ENCODE measurements around the gene ARHGEF2. TPM values are rescaled to one million over a fixed set of nuclear protein-coding genes. Genes with fewer than 3 reads are reported as not detected.

The ARHGEF2 gene
- total and polyA plus RNA-seq, 9 of the 15 experiments (the other 6 are each of a cell fraction or from before 2014, with no cell fraction given), result 7.1 to 162 (median 62.2) TPM

DNA sequence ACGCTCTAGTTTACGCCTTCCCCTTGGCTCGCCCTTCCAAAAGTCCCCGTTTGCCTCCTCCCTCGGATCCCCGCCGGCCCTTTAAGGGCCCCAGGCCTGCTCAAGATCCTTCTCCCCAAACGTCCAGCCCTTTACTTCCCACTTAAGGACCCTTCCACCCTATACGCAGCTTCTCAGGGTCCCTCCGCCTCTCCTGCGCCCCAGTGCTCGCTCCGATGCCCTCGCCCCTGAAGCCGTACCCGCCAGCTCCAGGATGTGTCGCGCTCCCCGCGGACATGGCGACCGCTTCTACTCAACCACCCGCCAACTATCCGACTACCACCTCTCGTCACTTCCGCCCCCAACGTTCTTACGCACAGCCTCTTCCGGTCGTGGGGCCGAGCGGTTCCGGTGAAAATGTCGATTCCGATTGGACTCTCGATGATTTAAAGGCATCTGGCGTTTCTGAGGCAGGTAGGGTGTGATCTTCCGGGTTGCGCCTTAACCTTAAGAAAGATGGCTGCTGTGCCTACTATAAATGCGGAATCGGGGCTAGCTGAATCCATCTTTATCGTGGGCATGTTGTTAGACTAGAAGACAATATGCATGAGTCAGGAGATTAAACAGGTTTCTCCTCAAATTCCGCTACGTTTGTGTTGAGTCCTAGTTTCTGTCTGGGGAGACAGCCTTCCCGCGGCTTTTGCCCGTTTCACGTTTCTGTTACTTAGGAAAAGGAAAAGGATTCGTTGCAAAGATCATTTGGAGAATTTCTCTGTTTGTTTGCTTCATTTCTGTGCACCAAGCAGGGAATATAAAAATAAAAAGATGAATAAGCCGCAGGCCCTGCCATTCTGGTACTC lies 44.0 kb downstream of the ARHGEF2 start, which contains the start of gene KHDC4 (continued):
- TF ChIP-seq, protein P1, sequence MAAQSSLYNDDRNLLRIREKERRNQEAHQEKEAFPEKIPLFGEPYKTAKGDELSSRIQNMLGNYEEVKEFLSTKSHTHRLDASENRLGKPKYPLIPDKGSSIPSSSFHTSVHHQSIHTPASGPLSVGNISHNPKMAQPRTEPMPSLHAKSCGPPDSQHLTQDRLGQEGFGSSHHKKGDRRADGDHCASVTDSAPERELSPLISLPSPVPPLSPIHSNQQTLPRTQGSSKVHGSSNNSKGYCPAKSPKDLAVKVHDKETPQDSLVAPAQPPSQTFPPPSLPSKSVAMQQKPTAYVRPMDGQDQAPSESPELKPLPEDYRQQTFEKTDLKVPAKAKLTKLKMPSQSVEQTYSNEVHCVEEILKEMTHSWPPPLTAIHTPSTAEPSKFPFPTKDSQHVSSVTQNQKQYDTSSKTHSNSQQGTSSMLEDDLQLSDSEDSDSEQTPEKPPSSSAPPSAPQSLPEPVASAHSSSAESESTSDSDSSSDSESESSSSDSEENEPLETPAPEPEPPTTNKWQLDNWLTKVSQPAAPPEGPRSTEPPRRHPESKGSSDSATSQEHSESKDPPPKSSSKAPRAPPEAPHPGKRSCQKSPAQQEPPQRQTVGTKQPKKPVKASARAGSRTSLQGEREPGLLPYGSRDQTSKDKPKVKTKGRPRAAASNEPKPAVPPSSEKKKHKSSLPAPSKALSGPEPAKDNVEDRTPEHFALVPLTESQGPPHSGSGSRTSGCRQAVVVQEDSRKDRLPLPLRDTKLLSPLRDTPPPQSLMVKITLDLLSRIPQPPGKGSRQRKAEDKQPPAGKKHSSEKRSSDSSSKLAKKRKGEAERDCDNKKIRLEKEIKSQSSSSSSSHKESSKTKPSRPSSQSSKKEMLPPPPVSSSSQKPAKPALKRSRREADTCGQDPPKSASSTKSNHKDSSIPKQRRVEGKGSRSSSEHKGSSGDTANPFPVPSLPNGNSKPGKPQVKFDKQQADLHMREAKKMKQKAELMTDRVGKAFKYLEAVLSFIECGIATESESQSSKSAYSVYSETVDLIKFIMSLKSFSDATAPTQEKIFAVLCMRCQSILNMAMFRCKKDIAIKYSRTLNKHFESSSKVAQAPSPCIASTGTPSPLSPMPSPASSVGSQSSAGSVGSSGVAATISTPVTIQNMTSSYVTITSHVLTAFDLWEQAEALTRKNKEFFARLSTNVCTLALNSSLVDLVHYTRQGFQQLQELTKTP (IDR thresholded peaks at IDR 0.05; ENCODE audit: low read depth in 1 of 2, partially characterized antibody in 2 of 2), result peak; percentile 10 to 32
- TF ChIP-seq, protein P2, sequence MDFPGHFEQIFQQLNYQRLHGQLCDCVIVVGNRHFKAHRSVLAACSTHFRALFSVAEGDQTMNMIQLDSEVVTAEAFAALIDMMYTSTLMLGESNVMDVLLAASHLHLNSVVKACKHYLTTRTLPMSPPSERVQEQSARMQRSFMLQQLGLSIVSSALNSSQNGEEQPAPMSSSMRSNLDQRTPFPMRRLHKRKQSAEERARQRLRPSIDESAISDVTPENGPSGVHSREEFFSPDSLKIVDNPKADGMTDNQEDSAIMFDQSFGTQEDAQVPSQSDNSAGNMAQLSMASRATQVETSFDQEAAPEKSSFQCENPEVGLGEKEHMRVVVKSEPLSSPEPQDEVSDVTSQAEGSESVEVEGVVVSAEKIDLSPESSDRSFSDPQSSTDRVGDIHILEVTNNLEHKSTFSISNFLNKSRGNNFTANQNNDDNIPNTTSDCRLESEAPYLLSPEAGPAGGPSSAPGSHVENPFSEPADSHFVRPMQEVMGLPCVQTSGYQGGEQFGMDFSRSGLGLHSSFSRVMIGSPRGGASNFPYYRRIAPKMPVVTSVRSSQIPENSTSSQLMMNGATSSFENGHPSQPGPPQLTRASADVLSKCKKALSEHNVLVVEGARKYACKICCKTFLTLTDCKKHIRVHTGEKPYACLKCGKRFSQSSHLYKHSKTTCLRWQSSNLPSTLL (IDR thresholded peaks at IDR 0.05), result no peak
- TF ChIP-seq SRSF9 (IDR thresholded peaks at IDR 0.05; ENCODE audit: borderline replicate concordance, low read depth, low read length), result no peak
- TF ChIP-seq, protein P3, sequence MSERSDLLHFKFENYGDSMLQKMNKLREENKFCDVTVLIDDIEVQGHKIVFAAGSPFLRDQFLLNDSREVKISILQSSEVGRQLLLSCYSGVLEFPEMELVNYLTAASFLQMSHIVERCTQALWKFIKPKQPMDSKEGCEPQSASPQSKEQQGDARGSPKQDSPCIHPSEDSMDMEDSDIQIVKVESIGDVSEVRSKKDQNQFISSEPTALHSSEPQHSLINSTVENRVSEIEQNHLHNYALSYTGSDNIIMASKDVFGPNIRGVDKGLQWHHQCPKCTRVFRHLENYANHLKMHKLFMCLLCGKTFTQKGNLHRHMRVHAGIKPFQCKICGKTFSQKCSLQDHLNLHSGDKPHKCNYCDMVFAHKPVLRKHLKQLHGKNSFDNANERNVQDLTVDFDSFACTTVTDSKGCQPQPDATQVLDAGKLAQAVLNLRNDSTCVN (CRISPR knock-in tag; IDR thresholded peaks at IDR 0.05), result no peak
- no peak for TF ChIP-seq ZBTB8A (IDR thresholded peaks at IDR 0.05; ENCODE audit: partially characterized antibody)
- TF ChIP-seq TRIM28 (IDR thresholded peaks at IDR 0.05), result no peak
- TF ChIP-seq, protein P4, sequence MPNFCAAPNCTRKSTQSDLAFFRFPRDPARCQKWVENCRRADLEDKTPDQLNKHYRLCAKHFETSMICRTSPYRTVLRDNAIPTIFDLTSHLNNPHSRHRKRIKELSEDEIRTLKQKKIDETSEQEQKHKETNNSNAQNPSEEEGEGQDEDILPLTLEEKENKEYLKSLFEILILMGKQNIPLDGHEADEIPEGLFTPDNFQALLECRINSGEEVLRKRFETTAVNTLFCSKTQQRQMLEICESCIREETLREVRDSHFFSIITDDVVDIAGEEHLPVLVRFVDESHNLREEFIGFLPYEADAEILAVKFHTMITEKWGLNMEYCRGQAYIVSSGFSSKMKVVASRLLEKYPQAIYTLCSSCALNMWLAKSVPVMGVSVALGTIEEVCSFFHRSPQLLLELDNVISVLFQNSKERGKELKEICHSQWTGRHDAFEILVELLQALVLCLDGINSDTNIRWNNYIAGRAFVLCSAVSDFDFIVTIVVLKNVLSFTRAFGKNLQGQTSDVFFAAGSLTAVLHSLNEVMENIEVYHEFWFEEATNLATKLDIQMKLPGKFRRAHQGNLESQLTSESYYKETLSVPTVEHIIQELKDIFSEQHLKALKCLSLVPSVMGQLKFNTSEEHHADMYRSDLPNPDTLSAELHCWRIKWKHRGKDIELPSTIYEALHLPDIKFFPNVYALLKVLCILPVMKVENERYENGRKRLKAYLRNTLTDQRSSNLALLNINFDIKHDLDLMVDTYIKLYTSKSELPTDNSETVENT (CRISPR knock-in tag; IDR thresholded peaks at IDR 0.05), result peak; percentile 96
- TF ChIP-seq, protein P5, sequence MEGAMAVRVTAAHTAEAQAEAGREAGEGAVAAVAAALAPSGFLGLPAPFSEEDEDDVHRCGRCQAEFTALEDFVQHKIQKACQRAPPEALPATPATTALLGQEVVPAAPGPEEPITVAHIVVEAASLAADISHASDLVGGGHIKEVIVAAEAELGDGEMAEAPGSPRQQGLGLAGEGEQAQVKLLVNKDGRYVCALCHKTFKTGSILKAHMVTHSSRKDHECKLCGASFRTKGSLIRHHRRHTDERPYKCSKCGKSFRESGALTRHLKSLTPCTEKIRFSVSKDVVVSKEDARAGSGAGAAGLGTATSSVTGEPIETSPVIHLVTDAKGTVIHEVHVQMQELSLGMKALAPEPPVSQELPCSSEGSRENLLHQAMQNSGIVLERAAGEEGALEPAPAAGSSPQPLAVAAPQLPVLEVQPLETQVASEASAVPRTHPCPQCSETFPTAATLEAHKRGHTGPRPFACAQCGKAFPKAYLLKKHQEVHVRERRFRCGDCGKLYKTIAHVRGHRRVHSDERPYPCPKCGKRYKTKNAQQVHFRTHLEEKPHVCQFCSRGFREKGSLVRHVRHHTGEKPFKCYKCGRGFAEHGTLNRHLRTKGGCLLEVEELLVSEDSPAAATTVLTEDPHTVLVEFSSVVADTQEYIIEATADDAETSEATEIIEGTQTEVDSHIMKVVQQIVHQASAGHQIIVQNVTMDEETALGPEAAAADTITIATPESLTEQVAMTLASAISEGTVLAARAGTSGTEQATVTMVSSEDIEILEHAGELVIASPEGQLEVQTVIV (CRISPR knock-in tag; IDR thresholded peaks at IDR 0.05; ENCODE audit: borderline replicate concordance), result no peak
- peak; percentile 91 for TF ChIP-seq MTA3 (IDR thresholded peaks at IDR 0.05; ENCODE audit: borderline replicate concordance)

Data from K562 (cell line).